ENCODE results near the gene GXYLT2.

GRCh38 chr3:72919520-72919919 lies 31.7 kb downstream of the GXYLT2 start:
- TF ChIP-seq CTCF (IDR thresholded peaks at IDR 0.05) = no peak
- TF ChIP-seq POLR2AphosphoS5 (IDR thresholded peaks at IDR 0.05; ENCODE audit: low read depth, low read length) = no peak
- TF ChIP-seq TCF7L2 (IDR thresholded peaks at IDR 0.05; ENCODE audit: low read depth, low read length) = no peak
- no peak for TF ChIP-seq REST (IDR thresholded peaks at IDR 0.05; ENCODE audit: insufficient read depth in 1 of 2, low read depth in 2 of 2, low read length in 1 of 2)
- TF ChIP-seq SIN3A (IDR thresholded peaks at IDR 0.05; ENCODE audit: borderline replicate concordance, insufficient read depth, low read depth, low read length) = no peak
